ENCODE data around the gene OR6X1.

OR6X1 gene, protein sequence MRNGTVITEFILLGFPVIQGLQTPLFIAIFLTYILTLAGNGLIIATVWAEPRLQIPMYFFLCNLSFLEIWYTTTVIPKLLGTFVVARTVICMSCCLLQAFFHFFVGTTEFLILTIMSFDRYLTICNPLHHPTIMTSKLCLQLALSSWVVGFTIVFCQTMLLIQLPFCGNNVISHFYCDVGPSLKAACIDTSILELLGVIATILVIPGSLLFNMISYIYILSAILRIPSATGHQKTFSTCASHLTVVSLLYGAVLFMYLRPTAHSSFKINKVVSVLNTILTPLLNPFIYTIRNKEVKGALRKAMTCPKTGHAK

DNA sequence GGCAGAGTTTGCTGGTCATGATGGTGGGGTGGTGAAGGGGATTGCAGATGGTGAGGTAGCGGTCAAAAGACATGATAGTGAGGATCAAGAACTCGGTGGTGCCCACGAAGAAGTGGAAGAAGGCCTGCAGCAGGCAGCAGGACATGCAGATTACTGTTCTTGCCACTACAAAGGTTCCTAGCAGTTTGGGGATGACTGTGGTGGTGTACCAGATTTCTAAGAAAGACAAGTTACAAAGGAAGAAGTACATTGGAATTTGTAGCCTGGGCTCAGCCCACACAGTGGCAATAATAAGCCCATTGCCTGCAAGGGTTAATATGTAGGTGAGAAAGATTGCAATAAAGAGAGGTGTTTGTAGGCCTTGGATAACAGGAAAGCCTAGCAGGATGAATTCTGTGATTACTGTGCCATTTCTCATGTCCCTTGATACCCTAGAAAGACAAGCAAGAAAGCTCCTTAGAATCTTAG lies at the start of gene OR6X1:
TSS of gene OR6X1 (minus strand) at position 418 of the 468 bp plus-strand sequence. CDS start at position 418, 0 bp downstream.
- H3K27ac ChIP-seq (ENCODE audit: low read depth, low read length) = no peak within 1 kb of the TSS
- H3K4me1 ChIP-seq (ENCODE audit: control insufficient read depth, insufficient read depth, low read length) = no peaks in the 10 kb centered on the region
- H3K9ac ChIP-seq (ENCODE audit: low read length) = no peak within 1 kb of the TSS
- H3K36me3 ChIP-seq (ENCODE audit: control insufficient read depth, insufficient read depth, low read length) = no peaks in the 10 kb centered on the region
- no peaks in the 10 kb centered on the region for H3K27me3 ChIP-seq (ENCODE audit: control insufficient read depth, insufficient read depth, low read length)
- no peak within 1 kb of the TSS for H3K4me3 ChIP-seq (ENCODE audit: low read length)

DNA sequence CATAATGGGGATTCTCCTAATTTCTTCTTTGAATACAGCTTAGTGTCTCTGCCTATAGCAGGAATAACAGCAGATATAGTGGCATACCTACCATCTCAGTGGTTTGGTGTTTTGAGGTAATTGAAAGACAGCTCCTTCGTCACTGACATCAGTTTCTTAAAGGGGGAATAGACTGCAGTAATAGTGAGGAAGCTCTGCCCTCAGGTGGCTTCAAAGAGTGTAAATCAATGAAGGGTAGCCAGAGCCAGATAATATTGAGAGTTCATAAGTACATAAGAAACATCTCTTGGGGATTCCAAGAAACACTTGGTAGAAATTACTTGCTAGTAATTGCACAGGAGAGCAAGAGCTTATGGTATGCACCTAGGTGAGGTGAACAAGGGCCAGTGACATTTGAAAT lies 47.4 kb upstream of the OR6X1 start:
- Histone ChIP-seq H3K4me1 (ENCODE audit: control insufficient read depth, insufficient read depth, low read length) (no peaks in the 10 kb centered on the region), H3K27me3 (ENCODE audit: control insufficient read depth, insufficient read depth, low read length) (no peaks in the 10 kb centered on the region), H3K36me3 (ENCODE audit: control insufficient read depth, insufficient read depth, low read length) (no peaks in the 10 kb centered on the region), H3K4me3 (ENCODE audit: low read length) (no peak overlapping the region), H3K27ac (ENCODE audit: low read depth, low read length) (no peak overlapping the region), H3K9ac (ENCODE audit: low read length) (no peak overlapping the region)

DNA sequence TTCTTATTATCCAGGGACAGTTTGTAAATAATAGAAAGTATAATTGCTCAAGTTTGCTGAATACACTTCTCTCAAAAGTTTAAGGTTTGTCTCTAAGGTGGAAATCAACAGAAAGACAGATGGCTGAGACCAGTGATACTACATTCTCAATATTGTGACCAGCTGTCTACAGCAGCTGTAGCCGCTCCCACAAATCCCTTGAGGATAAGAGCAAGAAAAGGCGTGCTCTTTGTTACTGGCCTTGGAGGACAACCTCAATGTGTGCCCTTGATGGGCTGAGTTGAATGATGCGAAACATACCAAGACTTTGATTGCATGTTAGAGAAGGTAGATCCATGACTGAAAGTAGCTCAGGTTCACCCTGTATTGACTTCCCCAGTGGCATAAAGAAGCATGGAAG lies 45.7 kb upstream of the OR6X1 start:
- Histone ChIP-seq H3K4me1 (ENCODE audit: control insufficient read depth, insufficient read depth, low read length) (no peaks in the 10 kb centered on the region), H3K36me3 (ENCODE audit: control insufficient read depth, insufficient read depth, low read length) (no peaks in the 10 kb centered on the region), H3K9ac (ENCODE audit: low read length) (no peak overlapping the region), H3K27ac (ENCODE audit: low read depth, low read length) (no peak overlapping the region), H3K4me3 (ENCODE audit: low read length) (no peak overlapping the region), H3K27me3 (ENCODE audit: control insufficient read depth, insufficient read depth, low read length) (no peaks in the 10 kb centered on the region)

DNA sequence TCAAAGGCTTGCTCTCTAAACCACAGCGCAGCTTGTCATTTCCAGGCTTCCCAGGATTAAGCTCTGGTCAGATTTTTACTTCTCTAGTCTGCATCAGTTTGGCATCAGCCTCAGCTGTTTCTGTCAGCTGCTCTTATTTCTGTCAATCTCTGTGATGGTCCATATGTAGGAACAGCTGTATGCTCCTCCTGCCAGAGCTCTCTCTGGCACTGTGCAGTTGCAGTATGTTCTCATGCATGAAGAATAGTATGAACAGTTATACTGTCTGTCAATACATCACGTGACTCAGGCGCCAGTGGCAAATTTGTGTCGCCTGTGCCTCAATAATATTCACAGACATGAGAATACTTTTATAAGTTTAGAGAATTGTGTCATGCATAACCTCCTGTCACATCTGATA lies 45.1 kb upstream of the OR6X1 start:
- no peaks in the 10 kb centered on the region for H3K4me1 ChIP-seq (ENCODE audit: control insufficient read depth, insufficient read depth, low read length)

DNA sequence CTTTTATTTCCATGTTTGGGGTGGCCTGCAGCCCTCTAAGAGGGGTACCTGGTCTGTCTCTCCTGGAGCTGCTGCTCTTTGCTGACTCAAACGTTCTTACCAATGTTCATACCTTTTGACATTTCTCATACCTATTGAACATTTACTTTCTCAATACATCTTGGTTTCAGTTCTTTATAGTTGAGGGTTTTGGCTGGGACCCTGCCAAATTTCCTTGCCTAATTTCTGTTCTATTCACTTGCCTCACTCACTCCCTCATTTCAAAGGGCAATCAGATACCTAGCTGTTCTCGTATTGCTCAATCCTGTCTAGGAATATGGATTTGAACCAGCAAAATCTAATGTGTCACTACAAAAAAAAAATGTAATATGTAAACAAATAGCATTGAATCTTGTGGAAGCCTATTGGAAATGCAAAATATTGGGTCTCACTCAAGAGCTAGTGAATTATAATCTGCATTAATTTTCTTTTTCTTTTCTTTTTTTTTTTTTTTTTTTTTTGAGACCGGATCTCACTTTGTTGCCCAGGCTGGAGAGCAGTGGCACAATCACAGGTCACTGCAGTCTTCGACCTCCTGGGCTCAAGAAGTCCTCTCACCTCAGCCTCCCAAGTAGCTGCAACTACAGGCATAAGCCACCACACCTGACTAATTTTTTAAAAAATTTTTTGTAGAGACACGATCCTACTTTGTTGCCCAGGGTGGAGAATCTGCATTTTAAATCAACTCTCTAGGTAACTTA lies 44.4 kb upstream of the OR6X1 start:
- Histone ChIP-seq H3K27me3 (ENCODE audit: control insufficient read depth, insufficient read depth, low read length) (no peaks in the 10 kb centered on the region), H3K36me3 (ENCODE audit: control insufficient read depth, insufficient read depth, low read length) (no peaks in the 10 kb centered on the region), H3K4me1 (ENCODE audit: control insufficient read depth, insufficient read depth, low read length) (no peaks in the 10 kb centered on the region), H3K4me3 (ENCODE audit: low read length) (no peak overlapping the region), H3K27ac (ENCODE audit: low read depth, low read length) (no peak overlapping the region), H3K9ac (ENCODE audit: low read length) (no peak overlapping the region)

More for the DNA sequence above, 45.1 kb upstream of the OR6X1 start:
- Histone ChIP-seq H3K27me3 (ENCODE audit: control insufficient read depth, insufficient read depth, low read length) (no peaks in the 10 kb centered on the region), H3K4me3 (ENCODE audit: low read length) (no peak overlapping the region), H3K27ac (ENCODE audit: low read depth, low read length) (no peak overlapping the region), H3K36me3 (ENCODE audit: control insufficient read depth, insufficient read depth, low read length) (no peaks in the 10 kb centered on the region), H3K9ac (ENCODE audit: low read length) (no peak overlapping the region)

DNA sequence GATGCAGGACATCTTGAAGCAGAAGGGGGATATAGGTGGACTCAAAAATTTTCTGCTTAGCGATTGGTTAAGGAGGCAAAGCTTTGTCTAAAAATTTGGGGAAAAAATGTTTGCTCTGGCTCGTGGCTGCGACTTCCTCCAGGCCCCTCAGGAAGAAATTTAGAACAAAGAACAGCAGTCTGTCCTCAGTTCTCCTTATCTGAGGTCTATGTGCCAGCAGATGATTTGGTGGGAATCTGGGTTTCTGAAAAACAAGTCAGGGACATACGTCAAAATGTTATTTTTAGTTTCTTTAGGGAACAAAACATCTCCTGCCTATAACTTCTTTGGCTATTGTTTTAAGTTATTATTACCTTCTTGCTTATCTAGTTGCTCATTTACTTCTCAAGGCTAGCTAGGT lies 43.8 kb upstream of the OR6X1 start:
- no peaks in the 10 kb centered on the region for H3K36me3 ChIP-seq (ENCODE audit: control insufficient read depth, insufficient read depth, low read length)
- H3K27ac ChIP-seq (ENCODE audit: low read depth, low read length) = no peak overlapping the region
- no peak overlapping the region for H3K4me3 ChIP-seq (ENCODE audit: low read length)

DNA sequence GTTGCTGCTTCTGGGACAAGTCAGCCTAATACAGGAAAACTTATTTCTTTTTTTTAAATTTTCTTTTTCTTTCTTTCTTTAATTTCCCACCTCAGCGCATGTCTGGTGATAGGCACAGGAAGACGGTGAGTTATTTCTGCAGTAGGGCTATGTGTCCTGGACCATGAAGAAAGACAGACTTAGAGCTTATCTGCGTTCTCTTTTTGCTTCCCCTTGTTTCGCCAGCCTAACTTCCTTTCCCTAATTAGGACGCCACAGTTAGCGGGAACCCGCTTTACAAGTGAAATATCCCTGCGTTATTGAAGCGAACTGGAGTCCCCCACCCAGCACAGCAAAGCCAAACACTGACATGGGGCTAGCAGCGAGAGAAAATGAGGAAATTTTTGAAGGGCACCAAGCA lies 43.2 kb upstream of the OR6X1 start:
- no peak overlapping the region for H3K9ac ChIP-seq (ENCODE audit: low read length)
- H3K27me3 ChIP-seq (ENCODE audit: control insufficient read depth, insufficient read depth, low read length) = no peaks in the 10 kb centered on the region
- no peaks in the 10 kb centered on the region for H3K36me3 ChIP-seq (ENCODE audit: control insufficient read depth, insufficient read depth, low read length)
- H3K4me1 ChIP-seq (ENCODE audit: control insufficient read depth, insufficient read depth, low read length) = no peaks in the 10 kb centered on the region
- no peak overlapping the region for H3K4me3 ChIP-seq (ENCODE audit: low read length)
- no peak overlapping the region for H3K27ac ChIP-seq (ENCODE audit: low read depth, low read length)

More for the DNA sequence above, 43.8 kb upstream of the OR6X1 start:
- Histone ChIP-seq H3K4me1 (ENCODE audit: control insufficient read depth, insufficient read depth, low read length) (no peaks in the 10 kb centered on the region), H3K27me3 (ENCODE audit: control insufficient read depth, insufficient read depth, low read length) (no peaks in the 10 kb centered on the region), H3K9ac (ENCODE audit: low read length) (no peak overlapping the region)

DNA sequence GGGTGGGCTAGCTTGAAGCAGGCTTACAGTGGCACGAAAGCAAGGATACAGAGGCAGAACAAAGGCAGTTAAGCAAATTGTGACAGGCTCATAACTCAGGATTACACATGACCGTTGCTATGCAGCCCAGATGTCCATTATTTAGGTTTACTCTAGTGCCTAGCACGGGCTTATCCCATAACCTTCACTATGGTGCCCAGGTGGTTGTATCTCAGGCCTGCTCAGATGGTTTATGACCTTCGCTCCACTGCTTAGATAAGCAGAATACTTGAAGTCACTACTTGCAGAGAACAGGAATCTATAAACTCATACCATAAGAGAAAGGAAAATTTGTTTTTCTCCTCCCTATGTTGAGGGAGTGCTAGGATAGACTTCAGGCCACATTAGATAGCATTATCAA lies 42.8 kb upstream of the OR6X1 start:
- Histone ChIP-seq H3K4me1 (ENCODE audit: control insufficient read depth, insufficient read depth, low read length) (no peaks in the 10 kb centered on the region), H3K4me3 (ENCODE audit: low read length) (no peak overlapping the region), H3K36me3 (ENCODE audit: control insufficient read depth, insufficient read depth, low read length) (no peaks in the 10 kb centered on the region), H3K27ac (ENCODE audit: low read depth, low read length) (no peak overlapping the region), H3K27me3 (ENCODE audit: control insufficient read depth, insufficient read depth, low read length) (no peaks in the 10 kb centered on the region), H3K9ac (ENCODE audit: low read length) (no peak overlapping the region)

DNA sequence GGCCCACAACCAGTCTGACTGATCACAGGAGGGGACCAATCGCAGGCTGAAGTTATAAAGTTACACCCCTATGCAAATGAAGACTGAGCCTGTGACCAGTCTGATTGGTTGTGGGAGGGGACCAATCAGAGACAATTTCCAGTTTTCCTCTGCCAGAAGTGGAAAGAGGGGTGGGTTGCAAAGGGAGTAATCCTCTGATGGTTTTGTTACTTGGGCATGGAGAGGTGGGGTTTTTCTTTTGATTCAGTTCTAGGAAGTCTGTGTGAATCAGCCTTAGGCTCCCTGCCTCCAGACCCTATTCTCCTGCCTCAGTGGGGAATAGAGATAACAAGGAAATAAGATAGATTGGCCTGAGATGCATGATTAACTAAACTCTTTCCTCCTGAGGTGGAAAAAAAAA lies 41.9 kb upstream of the OR6X1 start:
- Histone ChIP-seq H3K4me1 (ENCODE audit: control insufficient read depth, insufficient read depth, low read length) (no peaks in the 10 kb centered on the region), H3K36me3 (ENCODE audit: control insufficient read depth, insufficient read depth, low read length) (no peaks in the 10 kb centered on the region), H3K27me3 (ENCODE audit: control insufficient read depth, insufficient read depth, low read length) (no peaks in the 10 kb centered on the region), H3K27ac (ENCODE audit: low read depth, low read length) (no peak overlapping the region), H3K9ac (ENCODE audit: low read length) (no peak overlapping the region), H3K4me3 (ENCODE audit: low read length) (no peak overlapping the region)

DNA sequence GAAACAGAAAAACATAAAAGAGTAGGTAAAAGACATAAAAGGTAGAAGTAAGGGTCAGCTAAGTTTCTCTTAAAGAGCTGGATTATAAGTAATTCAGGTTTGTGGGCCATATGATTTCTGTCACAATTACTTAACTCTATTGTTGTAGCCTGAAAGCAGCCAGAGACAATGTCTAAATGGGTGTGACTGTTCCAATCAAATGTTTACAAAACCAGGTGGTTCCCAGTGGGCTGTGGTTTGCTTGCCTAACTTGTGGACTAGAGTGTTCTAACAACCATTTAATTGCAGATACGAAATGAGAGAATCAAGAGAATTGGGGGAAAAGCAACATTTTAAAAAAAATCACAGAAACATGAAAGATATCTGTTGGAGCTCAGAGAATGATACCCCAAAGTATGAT lies 29.2 kb upstream of the OR6X1 start:
- no peak overlapping the region for H3K4me3 ChIP-seq (ENCODE audit: low read length)
- H3K4me1 ChIP-seq (ENCODE audit: control insufficient read depth, insufficient read depth, low read length) = no peaks in the 10 kb centered on the region
- H3K9ac ChIP-seq (ENCODE audit: low read length) = no peak overlapping the region
- H3K27me3 ChIP-seq (ENCODE audit: control insufficient read depth, insufficient read depth, low read length) = no peaks in the 10 kb centered on the region
- no peak overlapping the region for H3K27ac ChIP-seq (ENCODE audit: low read depth, low read length)
- no peaks in the 10 kb centered on the region for H3K36me3 ChIP-seq (ENCODE audit: control insufficient read depth, insufficient read depth, low read length)

DNA sequence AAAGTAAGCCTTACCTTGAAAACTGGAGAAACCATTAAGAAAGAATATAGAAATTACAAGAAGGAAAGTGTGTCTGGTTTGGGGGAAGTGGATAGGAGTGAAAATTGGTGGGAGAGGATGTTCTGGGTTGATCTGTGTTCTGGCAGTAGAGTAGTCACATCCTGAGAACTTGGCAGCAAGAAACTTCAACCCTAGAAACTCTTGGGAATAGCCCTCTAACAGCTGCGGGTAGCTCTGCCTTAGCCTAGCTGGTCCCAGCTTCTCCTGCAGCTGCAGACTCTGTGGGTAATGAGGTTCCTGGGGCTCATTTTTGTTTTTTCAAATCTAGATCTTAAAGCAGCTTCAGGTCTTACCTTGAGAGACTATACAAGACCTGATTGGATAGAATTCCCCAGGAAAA lies 24.2 kb upstream of the OR6X1 start:
- Histone ChIP-seq H3K27me3 (ENCODE audit: control insufficient read depth, insufficient read depth, low read length) (no peaks in the 10 kb centered on the region), H3K4me3 (ENCODE audit: low read length) (no peak overlapping the region), H3K9ac (ENCODE audit: low read length) (no peak overlapping the region), H3K4me1 (ENCODE audit: control insufficient read depth, insufficient read depth, low read length) (no peaks in the 10 kb centered on the region), H3K36me3 (ENCODE audit: control insufficient read depth, insufficient read depth, low read length) (no peaks in the 10 kb centered on the region), H3K27ac (ENCODE audit: low read depth, low read length) (no peak overlapping the region)

DNA sequence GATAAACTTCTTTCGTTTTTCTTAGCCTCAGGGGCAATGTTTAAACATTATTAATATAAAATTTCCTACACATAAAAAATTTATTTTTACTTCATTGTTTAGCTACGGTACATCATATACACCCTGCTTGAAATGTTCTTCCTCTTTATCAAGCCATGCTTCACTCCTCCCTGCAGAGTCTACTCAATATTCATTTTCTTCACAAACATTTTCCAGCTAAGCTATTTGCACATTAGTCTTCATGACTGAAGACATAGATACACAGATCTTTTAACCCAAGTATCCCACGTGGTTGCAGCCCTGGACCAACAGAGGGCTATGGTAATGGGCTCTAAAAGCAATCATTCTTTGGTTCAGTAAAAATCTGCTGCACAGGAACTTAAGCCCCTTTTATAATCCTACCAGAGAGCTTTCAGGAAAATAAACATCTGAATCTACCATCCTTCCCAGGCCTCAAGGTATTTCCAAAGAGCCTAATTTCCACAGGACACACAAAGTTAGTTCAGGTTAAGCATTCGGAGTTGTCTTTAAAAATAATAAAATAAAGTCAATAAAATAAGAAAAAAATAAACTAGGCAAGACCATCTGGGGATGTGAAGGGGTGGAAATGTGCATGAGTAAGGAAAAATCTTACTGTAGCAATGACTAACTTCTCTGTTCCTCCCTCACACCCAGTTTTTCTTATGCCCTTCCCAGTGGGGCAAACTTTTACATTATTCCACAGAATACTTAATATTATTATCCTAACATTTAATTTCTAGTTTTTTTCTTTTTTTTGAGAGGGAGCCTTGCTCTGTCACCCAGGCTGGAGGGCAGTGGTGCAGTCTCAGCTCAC lies 21.6 kb upstream of the OR6X1 start:
- H3K4me1 ChIP-seq (ENCODE audit: control insufficient read depth, insufficient read depth, low read length) = no peaks in the 10 kb centered on the region
- H3K27ac ChIP-seq (ENCODE audit: low read depth, low read length) = no peak overlapping the region
- H3K27me3 ChIP-seq (ENCODE audit: control insufficient read depth, insufficient read depth, low read length) = no peaks in the 10 kb centered on the region
- no peak overlapping the region for H3K4me3 ChIP-seq (ENCODE audit: low read length)
- no peak overlapping the region for H3K9ac ChIP-seq (ENCODE audit: low read length)
- no peaks in the 10 kb centered on the region for H3K36me3 ChIP-seq (ENCODE audit: control insufficient read depth, insufficient read depth, low read length)

All from rectal smooth muscle tissue (tissue), 1 donor.